Measurements from ENCODE around the gene ADGRL2. TPM values are rescaled to one million over a fixed set of nuclear protein-coding genes. Genes with fewer than 3 reads are reported as not detected.
"Not testable (repeated sequence)": the region's sequence is repeated elsewhere in the genome, so short reads cannot be mapped to it uniquely, and the experiment has no call there.

ADGRL2 gene
- total RNA-seq, 1 donor from 2014 or later: 16.3 TPM

- DNase-seq (ENCODE audit: low read depth in 2 of 2): no peak
Measured at GRCh38 chr1:81846630-81847029, 45.9 kb downstream of the ADGRL2 start.

- no peak for DNase-seq (ENCODE audit: low read depth in 2 of 2)
Measured at GRCh38 chr1:81847063-81847462, 46.3 kb downstream of the ADGRL2 start.

GRCh38 chr1:81848880-81849682 is 48.3 kb downstream of the ADGRL2 start:
- DNase-seq (ENCODE audit: low read depth in 2 of 2): no peak

GRCh38 chr1:81850031-81850430 is 49.3 kb downstream of the ADGRL2 start:
- no peak for DNase-seq (ENCODE audit: low read depth in 2 of 2)

- DNase-seq (ENCODE audit: low read depth in 2 of 2): no peak
Measured at GRCh38 chr1:81850495-81850894, 49.8 kb downstream of the ADGRL2 start.

GRCh38 chr1:81851217-81851616 is 50.5 kb downstream of the ADGRL2 start:
- DNase-seq (ENCODE audit: low read depth in 2 of 2): no peak

GRCh38 chr1:81852961-81853360 is 52.2 kb downstream of the ADGRL2 start:
- DNase-seq (ENCODE audit: low read depth in 2 of 2): no peak

- DNase-seq (ENCODE audit: low read depth in 2 of 2): no peak
Measured at GRCh38 chr1:81867235-81867634, 66.5 kb downstream of the ADGRL2 start.

GRCh38 chr1:81869307-81869706 is 68.6 kb downstream of the ADGRL2 start:
- DNase-seq (ENCODE audit: low read depth in 2 of 2): peak in 1 of 2 donors; percentile 43

- not testable (repeated sequence) for DNase-seq (ENCODE audit: low read depth in 2 of 2)
Measured at GRCh38 chr1:81871091-81871490, 70.4 kb downstream of the ADGRL2 start.

GRCh38 chr1:81873946-81874345 is 73.2 kb downstream of the ADGRL2 start:
- no peak for DNase-seq (ENCODE audit: low read depth in 2 of 2)

GRCh38 chr1:81874461-81874860 is 73.7 kb downstream of the ADGRL2 start:
- no peak for DNase-seq (ENCODE audit: low read depth in 2 of 2)

- no peak for DNase-seq (ENCODE audit: low read depth in 2 of 2)
Measured at GRCh38 chr1:81874940-81875339, 74.2 kb downstream of the ADGRL2 start.

GRCh38 chr1:81876901-81877733 is 76.4 kb downstream of the ADGRL2 start:
- DNase-seq (ENCODE audit: low read depth in 2 of 2): peak; percentile 44 to 55

- no peak for DNase-seq (ENCODE audit: low read depth in 2 of 2)
Measured at GRCh38 chr1:81877940-81878339, 77.2 kb downstream of the ADGRL2 start.

- DNase-seq (ENCODE audit: low read depth in 2 of 2): no peak
Measured at GRCh38 chr1:81878538-81878937, 77.8 kb downstream of the ADGRL2 start.

GRCh38 chr1:81880781-81881180 is 80.0 kb downstream of the ADGRL2 start:
- no peak for DNase-seq (ENCODE audit: low read depth in 2 of 2)

- DNase-seq (ENCODE audit: low read depth in 2 of 2): no peak
Measured at GRCh38 chr1:81885291-81885690, 84.6 kb downstream of the ADGRL2 start.

- not testable (repeated sequence) for DNase-seq (ENCODE audit: low read depth in 2 of 2)
Measured at GRCh38 chr1:81886292-81886691, 85.6 kb downstream of the ADGRL2 start.

- DNase-seq (ENCODE audit: low read depth in 2 of 2): peak in 1 of 2 donors; percentile 28
Measured at GRCh38 chr1:81887421-81888144, 86.8 kb downstream of the ADGRL2 start.

- DNase-seq (ENCODE audit: low read depth in 2 of 2): no peak
Measured at GRCh38 chr1:81889166-81889565, 88.4 kb downstream of the ADGRL2 start.

GRCh38 chr1:81894867-81895266 is 94.1 kb downstream of the ADGRL2 start:
- DNase-seq (ENCODE audit: low read depth in 2 of 2): no peak

All from lung microvascular endothelial cell (primary cell).